Loucy (cell line): ENCODE measurements around the gene STRN4.

Experiments used
- H2AFZ ChIP-seq: fragments of 200-600 bp; sonication (generic); 2 replicates; pipeline ENCODE4 v1.6.0; 2016; ENCODE audit warnings: antibody characterized with exemption, mild to moderate bottlenecking, low read length, moderate library complexity
- H3F3A ChIP-seq: fragments of 200-600 bp; 2 replicates; pipeline ENCODE4 v1.6.0; 2016; ENCODE audit warnings: antibody characterized with exemption, low read depth, mild to moderate bottlenecking
- H3K27me3 ChIP-seq: fragments of 200-600 bp; sonication (generic); 2 replicates; pipeline ENCODE4 v1.6.1; 2014; ENCODE audit warnings: low read length, mild to moderate bottlenecking; ENCODE audit not compliant: insufficient read depth, poor library complexity, severe bottlenecking
- H3K36me3 ChIP-seq: fragments of 200-600 bp; sonication (generic); 2 replicates; pipeline ENCODE4 v1.6.1; 2016; ENCODE audit warnings: low read length; ENCODE audit not compliant: insufficient read depth
- H3K4me1 ChIP-seq: fragments of 200-600 bp; sonication (generic); 2 replicates; pipeline ENCODE4 v1.5.1; 2014; ENCODE audit warnings: low read length, mild to moderate bottlenecking; ENCODE audit not compliant: insufficient read depth, poor library complexity, severe bottlenecking
- H3K4me2 ChIP-seq: fragments of 200-600 bp; sonication (generic); 2 replicates; pipeline ENCODE4 v1.6.0; 2014; ENCODE audit warnings: antibody characterized with exemption, low read length, low read depth, mild to moderate bottlenecking; ENCODE audit not compliant: poor library complexity, severe bottlenecking
- H3K4me3 ChIP-seq: fragments of 200-600 bp; sonication (generic); 2 replicates; pipeline ENCODE4 v1.5.1; 2014; ENCODE audit warnings: low read length, mild to moderate bottlenecking, mixed read lengths; ENCODE audit not compliant: poor library complexity, severe bottlenecking
- H3K79me2 ChIP-seq: fragments of 200-600 bp; sonication (generic); 2 replicates; pipeline ENCODE4 v1.6.1; 2014; ENCODE audit warnings: low read length; ENCODE audit not compliant: insufficient read depth
- H3K9ac ChIP-seq: fragments of 200-600 bp; sonication (generic); 2 replicates; pipeline ENCODE4 v1.6.0; 2014; ENCODE audit warnings: mild to moderate bottlenecking, low read depth, low read length, moderate library complexity; ENCODE audit not compliant: poor library complexity, severe bottlenecking
- H3K9me2 ChIP-seq: fragments of 200-600 bp; sonication (generic); replicated peaks from 2 replicates; pipeline ENCODE4 v1.6.1; 2016; ENCODE audit warnings: low read depth, low read length, mixed read lengths
- H3K9me3 ChIP-seq: fragments of 200-600 bp; sonication (generic); 2 replicates; pipeline ENCODE4 v1.6.1; 2014; ENCODE audit warnings: mild to moderate bottlenecking, antibody characterized with exemption, low read length, low read depth; ENCODE audit not compliant: insufficient read depth
- H4K20me1 ChIP-seq: fragments of 200-600 bp; sonication (generic); 2 replicates; pipeline ENCODE4 v1.6.0; 2014; ENCODE audit warnings: antibody characterized with exemption, low read length, mild to moderate bottlenecking; ENCODE audit not compliant: insufficient read depth, poor library complexity, severe bottlenecking
- CTCF ChIP-seq: fragments of 200-600 bp; sonication (generic); conservative IDR thresholded peaks from 2 replicates; pipeline ENCODE4 v1.5.1; 2014; ENCODE audit warnings: mild to moderate bottlenecking, antibody characterized with exemption, low read length
- EZH2phosphoT487 ChIP-seq: fragments of 200-600 bp; IDR thresholded peaks from 2 replicates; pipeline ENCODE4 v1.6.1; 2018; ENCODE audit warnings: antibody characterized with exemption, mild to moderate bottlenecking, moderate library complexity, borderline replicate concordance

Gene STRN4

GRCh38 chr19:46698395-46699321, 47.6 kb downstream of the STRN4 start:
- H3K36me3 ChIP-seq = peaks cover 88% of the 10 kb centered on the region
- no peaks in the 10 kb centered on the region for H3F3A ChIP-seq
- no peaks in the 10 kb centered on the region for H3K79me2 ChIP-seq
- no peak for TF ChIP-seq CTCF
- TF ChIP-seq EZH2phosphoT487 = no peak
- H3K4me1 ChIP-seq = no peaks in the 10 kb centered on the region
- H3K9ac ChIP-seq = no peak overlapping the region
- no peak overlapping the region for H3K4me3 ChIP-seq
- no peaks in the 10 kb centered on the region for H3K9me2 ChIP-seq
- no peaks in the 10 kb centered on the region for H3K27me3 ChIP-seq
- no peak overlapping the region for H3K4me2 ChIP-seq
- H2AFZ ChIP-seq = no peak overlapping the region
- H3K9me3 ChIP-seq = no peaks in the 10 kb centered on the region
- H4K20me1 ChIP-seq = peaks cover 10% of the 10 kb centered on the region

- H3K9me2 ChIP-seq = no peaks in the 10 kb centered on the region
- H3K4me3 ChIP-seq = no peak overlapping the region
- no peaks in the 10 kb centered on the region for H3F3A ChIP-seq
- H3K4me1 ChIP-seq = no peaks in the 10 kb centered on the region
- peaks cover 15% of the 10 kb centered on the region for H4K20me1 ChIP-seq
- H3K9me3 ChIP-seq = no peaks in the 10 kb centered on the region
- no peaks in the 10 kb centered on the region for H3K79me2 ChIP-seq
- no peak overlapping the region for H3K4me2 ChIP-seq
- H3K9ac ChIP-seq = no peak overlapping the region
- H3K27me3 ChIP-seq = no peaks in the 10 kb centered on the region
- H2AFZ ChIP-seq = no peak overlapping the region
- peaks cover 88% of the 10 kb centered on the region for H3K36me3 ChIP-seq
- TF ChIP-seq CTCF (no peak), EZH2phosphoT487 (no peak)
Observed at GRCh38 chr19:46697204-46697960, 48.9 kb downstream of the STRN4 start.

GRCh38 chr19:46696866-46697203, 49.4 kb downstream of the STRN4 start:
- Histone ChIP-seq H3K36me3 (peaks cover 89% of the 10 kb centered on the region), H4K20me1 (peaks cover 16% of the 10 kb centered on the region), H3F3A (no peaks in the 10 kb centered on the region), H3K27me3 (no peaks in the 10 kb centered on the region), H3K9me3 (no peaks in the 10 kb centered on the region), H3K79me2 (no peaks in the 10 kb centered on the region), H3K9me2 (no peaks in the 10 kb centered on the region), H3K9ac (no peak overlapping the region), H2AFZ (no peak overlapping the region), H3K4me1 (no peaks in the 10 kb centered on the region), H3K4me3 (no peak overlapping the region), H3K4me2 (no peak overlapping the region)
- no peak for TF ChIP-seq CTCF
- TF ChIP-seq EZH2phosphoT487 = no peak
